Glomerular visceral epithelial cell (primary cell): ENCODE data around the gene ENOX2.
A peak's percentile ranks its signal among the peaks of the same experiment; 100 is the strongest.
"Not testable (repeated sequence)": the region's sequence is repeated elsewhere in the genome, so short reads cannot be mapped to it uniquely, and the experiment has no call there.

Source experiments
- DNase-seq: peaks from one replicate; pipeline ENCODE4 v3.0.0-alpha.2; 2016; ENCODE audit errors: extremely low spot score

Gene ENOX2, protein sequence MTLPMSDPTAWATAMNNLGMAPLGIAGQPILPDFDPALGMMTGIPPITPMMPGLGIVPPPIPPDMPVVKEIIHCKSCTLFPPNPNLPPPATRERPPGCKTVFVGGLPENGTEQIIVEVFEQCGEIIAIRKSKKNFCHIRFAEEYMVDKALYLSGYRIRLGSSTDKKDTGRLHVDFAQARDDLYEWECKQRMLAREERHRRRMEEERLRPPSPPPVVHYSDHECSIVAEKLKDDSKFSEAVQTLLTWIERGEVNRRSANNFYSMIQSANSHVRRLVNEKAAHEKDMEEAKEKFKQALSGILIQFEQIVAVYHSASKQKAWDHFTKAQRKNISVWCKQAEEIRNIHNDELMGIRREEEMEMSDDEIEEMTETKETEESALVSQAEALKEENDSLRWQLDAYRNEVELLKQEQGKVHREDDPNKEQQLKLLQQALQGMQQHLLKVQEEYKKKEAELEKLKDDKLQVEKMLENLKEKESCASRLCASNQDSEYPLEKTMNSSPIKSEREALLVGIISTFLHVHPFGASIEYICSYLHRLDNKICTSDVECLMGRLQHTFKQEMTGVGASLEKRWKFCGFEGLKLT

DNA sequence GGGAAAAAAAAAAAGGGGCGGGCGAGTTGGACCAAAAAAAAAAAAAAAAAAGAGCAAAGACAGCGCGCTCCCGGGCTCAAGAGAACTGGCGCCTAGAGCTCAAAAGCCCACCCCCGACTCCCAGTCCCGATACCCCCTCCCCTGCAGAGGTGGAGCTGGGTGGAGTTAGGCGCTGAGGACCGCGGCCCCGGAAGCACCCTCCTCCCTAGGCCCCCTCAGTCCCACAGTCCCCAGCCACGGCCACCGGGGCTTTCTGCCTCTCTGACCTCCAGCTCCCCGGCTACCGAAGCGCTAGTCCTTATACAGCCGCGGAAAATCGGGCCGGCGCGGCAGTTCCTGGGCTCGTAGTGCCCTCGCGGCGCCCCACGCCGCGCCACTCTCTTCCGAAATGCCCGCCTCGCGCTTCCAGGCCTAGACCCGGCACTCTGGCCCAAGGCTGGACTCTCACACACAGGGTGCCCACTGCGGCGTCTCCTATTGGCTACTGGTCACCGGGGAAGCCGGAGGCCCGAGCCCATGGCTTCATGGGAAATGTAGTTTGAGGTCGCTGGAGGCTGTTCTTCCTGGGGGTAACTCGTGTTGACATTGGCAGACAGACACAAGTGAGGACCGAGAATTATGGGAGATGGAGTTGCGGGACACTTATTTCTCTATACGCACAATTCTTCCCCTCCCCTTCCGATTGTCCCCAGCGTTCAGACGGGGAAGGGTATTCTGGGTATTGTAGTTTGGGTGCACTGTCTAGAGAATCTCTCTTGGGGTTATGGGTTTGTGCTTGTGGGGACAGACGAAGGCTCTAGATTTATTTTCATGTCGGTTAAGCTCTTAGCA is at the start of gene ENOX2:
Gene ENOX2 (minus strand): TSS at position 427 of the 831 bp plus-strand sequence. CDS start 199,993 bp downstream, outside the sequence.
- peak; percentile 94 for DNase-seq

DNA sequence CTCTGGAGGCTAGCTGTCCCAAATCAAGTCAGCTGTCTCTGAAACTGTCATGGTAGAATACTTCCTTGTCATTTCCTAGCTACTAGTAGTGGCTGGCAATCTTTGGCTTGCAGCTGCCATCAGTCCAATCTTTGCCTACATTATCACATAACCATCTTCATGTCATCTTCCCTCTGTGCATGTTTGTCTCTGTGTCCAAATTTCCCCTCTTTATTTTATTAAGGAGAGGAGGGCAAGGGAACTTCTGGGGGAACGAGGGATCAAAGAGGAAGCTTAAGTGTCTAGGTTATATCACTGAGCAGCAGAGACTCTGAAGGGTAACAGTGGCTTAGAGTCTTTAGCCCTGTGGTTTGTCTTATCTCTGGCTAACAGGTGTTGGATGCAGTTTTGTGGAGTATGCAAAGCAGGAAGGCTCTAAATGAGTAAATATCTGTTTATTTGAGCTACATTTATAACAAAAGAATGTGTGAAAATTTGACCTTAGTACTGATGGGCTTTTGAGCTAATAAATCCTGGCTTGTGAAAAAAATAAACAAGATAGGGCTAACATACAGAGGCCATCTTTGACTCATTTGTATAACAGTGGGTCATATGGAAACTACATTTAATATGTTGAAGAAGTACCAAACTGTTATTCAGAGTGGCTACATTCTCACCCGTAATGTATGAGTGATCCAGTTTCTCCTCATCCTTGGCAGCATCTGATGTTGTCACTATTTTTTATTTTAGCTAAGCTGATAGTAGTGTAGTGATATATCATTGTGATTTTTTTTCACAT is 49.4 kb upstream of the ENOX2 start:
- no peak for DNase-seq

DNA sequence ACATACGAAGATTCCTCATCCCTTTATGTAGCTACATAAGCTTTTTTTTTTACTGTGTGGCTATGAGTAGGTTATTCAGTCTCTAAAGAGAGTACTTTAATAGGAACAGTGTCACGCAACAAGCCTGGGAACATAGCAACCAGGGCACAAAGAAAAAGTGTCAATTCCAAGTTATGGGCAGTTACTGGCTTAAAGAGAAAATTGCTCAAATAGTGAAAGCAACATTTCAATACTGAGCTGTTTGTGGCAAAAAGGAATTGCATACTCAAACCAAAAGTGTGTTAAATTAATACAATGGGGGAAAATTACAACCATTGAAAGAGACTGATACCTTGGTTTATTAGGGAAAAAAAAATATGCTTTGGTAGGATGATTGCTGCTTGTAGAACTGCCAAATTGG is 41.2 kb upstream of the ENOX2 start:
- no peak for DNase-seq

DNA sequence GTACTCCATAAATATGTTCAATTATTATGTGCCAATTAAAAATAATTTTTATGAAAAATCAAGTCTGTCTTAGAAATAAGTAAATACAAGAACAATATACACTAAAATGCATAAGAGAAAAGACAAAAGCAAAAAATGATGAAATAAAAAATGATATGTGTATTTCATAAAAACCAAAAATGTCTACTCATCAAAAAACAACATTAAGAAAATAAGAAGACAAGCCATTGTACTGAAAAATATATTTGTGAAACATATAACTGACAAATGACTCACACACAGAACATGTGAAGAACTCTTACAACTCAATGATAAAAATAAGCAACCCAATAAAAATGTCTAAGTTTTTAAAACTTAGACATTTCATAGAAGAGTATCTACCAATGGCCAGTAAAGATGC is 34.1 kb upstream of the ENOX2 start:
- DNase-seq = no peak

DNA sequence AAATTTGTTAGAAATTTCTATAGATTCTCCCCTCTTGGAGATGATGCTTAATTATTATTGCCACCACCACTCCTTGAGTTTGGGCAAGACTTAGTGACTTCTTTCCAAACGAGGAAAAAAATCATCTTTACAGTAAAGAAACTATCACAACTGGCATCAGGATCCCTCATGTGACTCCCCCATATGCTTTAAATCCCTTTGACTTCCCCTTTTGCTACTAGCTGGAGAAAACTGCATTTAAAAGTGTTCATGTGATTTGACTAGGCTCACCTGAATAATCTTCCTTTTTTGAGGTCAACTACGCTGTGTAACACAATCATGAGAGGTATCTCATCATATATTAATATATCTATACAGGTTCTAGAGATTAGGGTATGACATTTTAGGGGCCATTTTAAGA is 30.3 kb upstream of the ENOX2 start:
- no peak for DNase-seq

DNA sequence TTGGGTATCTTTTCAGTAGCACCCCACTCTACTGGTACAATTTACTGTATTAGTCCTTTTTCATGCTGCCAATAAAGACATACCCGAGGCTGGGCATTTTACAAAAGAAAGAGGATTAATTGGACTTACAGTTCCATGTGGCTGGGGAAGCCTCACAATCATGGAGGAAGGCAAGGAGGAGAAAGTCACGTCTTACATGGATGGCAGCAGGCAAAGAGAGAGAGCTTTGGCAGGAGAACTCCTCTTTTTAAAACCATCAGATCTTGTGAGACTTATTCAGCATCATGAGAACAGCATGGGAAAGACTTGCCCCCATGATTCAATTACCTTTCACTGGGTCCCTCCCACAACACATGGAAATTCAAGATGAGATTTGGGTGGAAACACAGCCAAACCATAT is 17.4 kb upstream of the ENOX2 start:
- not testable (repeated sequence) for DNase-seq

DNA sequence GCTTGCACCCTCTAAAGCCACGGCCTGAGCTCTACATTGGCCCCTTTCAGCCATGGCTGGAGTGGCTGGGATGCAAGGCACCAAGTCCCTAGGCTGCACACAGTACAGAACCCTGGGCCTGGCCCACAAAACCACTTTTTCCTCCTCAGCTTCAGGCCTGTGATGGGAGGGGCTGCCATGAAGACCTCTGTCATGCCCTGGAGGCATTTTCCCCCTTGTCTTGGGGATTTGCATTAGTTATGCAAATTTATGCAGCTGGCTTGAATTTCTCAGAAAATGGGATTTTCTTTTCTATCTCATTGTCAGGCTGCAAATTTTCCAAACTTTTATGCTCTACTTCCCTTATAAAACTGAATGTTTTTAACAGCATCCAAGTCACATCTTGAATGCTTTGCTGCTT is 16.7 kb upstream of the ENOX2 start:
- not testable (repeated sequence) for DNase-seq

DNA sequence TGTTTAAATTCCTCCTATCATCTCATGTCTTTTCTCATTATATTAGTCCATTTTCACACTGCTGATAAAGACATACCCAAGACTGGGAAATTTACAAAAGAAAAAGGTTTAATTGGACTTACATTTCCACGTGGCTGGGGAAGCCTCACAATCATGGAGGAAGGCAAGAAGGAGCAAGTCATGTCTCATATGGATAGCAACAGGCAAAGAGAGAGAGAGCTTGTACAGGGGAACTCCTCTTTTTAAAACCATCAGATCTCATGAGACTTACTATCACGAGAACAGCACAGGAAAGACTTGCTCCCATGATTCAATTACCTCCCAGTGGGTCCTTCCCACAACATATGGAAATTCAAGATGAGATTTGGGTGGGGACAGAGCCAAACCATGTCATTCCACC is 15.5 kb upstream of the ENOX2 start:
- DNase-seq = not testable (repeated sequence)

DNA sequence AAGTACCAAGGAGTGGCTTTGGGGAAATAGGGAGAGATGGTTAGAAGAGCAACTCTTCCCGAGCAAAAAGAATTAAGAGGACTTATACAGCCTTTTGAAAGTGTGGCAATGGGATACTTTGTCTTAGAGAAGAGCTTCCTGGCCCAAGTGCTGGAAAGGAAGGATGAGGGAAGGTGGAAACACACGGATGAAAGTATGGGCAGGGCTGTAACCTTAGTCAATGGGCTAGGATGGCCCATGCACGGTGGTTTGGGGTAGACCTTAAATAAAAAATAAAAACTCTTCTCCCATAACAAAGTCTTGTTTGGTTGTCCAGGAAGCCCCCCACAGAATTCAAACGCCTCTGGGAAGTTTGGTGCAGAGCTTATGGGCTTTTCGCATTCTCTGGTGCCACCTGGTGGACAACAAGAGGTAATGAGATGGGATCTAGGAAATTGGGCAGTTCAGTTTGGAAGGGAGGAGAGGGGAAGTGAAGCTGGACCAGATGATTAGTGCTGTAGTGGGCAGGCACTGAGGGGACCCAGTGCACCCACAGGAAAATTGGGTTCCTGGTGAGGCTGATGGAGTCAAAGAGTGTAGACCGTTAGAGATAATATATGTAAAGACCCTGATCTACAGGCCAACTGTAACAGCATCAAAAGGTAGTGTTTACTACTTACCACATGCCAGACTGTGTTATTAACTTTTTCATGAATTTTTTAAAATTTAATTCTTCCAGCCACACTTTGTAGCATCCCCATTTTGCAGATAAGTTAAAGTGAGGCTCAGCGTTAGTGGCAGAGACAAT is 13.8 kb upstream of the ENOX2 start:
- peak; percentile 47 for DNase-seq

DNA sequence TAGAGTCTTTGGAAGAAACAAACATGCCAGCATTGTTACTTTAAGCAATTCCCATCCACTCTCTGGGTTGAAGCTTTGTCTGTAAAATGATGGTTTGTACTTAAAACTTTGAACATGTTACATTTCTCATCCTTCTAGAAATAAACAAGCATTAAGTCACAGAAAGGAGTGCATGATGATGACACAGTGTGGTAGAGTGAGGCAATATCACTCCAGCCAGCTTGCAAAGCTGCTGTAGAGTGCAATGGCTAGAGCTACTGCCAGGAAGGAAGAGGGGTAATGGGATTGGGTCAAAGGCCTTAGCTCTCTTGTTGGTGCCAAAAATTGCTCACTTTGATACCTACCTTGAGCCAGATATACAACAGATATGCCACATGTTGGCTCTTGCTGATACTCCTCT is 12.3 kb upstream of the ENOX2 start:
- no peak for DNase-seq

DNA sequence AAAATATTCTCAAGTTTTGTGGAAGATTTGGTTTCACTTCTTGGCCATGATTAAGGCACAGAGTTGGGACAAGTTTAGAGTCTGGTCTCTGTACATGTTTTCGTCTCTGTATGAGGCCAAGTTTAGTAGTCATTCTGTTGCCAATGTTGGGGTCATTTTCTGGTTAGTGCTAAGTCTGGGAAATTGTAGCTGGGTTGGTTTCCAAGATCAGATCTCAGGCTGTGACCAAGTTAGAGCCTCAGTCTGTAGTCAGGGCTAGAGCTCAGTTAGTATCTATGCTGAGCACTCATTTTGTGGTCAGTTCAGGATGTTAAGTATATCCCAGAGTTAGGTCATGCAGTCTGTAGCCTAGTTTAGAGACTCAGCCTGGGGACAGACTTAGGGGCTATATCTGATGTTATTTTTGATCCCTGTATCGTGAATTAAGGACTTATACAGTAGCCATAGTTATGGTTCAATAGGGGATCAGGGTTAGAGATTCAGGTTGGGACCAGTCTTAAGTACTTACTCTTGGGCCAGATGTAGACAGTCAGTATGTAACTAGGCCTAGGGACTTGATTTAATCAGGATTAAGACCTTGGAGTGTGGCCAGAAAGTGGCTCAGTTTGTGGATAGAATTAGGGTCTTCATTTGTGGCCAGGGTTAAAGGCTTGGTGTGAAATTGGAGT is 6.6 kb upstream of the ENOX2 start:
- DNase-seq = no peak

DNA sequence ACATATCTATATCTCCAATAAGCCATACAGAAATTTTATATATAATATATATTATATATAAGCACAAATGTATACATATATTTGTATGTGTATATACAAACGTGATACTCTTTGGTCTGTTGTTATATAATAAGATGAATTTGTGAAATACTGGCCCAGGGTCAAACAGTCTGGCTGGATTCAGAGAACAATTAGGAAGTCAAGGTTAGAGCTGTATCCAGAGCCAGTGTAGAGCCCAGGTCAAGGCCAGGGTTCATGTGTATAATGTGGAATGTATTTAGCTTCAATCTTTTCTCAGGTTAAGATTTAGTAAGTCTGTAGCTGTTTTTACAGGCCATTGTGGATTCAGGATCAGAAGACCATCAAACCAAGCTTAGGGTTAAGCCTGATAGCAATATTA is 3.8 kb upstream of the ENOX2 start:
- no peak for DNase-seq

DNA sequence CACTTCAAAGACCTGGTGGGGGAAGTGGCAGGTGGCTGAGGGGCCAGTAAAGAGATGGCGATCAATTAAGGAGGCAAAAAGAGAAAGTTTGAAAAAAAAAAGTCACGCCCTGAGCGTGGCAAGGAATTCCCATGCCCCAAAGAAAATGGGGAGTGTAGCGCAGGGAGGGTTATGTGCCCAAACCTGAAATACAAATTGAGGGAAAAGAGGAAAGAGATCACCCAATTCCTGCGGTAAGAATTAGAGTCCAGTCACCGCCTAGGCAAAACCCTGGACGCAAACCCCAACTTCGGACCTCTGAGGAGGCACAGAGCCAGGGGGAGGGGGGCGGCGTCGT is 595 bp downstream of the ENOX2 start:
- no peak for DNase-seq

DNA sequence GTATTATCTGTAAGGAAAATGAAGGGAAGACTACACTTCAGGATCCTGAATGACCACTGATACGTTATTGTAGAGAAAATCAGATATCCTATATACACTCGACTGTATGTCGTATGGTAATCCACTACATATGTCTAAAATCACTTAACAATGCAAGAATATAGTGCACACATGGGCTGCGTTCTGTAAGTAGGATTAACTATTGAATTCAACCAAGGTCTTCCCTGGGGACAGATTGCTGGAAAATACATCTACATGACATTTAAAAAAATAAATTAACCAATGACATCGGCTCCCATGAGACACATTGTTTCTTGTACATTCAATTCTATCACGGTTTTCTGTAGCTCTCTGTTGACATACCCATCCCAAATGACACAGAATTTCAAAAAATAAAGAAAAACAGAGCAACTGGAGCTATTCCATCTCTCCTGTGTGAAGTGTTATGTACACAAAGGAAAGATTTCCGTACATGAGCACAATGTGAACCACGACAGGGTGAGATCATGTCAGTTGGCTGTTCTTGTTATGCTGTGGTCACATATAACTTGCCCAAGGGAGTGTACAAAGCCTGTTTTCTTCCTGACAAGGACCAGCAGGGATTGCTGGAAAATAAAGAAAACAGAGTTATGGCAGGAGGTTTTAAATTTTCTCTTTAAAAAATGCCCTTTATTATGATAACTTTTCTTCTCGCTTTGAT is 6.1 kb downstream of the ENOX2 start:
- DNase-seq = no peak

DNA sequence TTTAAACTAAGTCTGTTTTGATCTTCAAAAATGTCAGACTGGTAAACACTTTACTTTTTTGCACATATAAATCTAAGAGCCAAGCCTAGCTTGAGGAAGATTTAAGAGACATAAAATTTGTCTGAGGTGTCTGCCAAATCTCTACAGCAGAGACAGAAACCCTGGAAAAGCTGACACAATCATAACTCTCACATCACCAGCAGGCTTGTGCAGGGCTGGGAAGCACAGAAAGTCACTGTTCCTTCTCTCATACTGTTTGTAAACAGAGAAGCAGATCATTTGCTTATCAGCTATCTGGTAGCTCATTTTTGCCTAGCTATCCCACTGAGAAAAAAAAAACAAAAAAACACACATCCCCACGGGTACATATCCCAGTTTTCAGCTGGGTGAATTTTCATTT is 7.0 kb downstream of the ENOX2 start:
- DNase-seq = no peak

DNA sequence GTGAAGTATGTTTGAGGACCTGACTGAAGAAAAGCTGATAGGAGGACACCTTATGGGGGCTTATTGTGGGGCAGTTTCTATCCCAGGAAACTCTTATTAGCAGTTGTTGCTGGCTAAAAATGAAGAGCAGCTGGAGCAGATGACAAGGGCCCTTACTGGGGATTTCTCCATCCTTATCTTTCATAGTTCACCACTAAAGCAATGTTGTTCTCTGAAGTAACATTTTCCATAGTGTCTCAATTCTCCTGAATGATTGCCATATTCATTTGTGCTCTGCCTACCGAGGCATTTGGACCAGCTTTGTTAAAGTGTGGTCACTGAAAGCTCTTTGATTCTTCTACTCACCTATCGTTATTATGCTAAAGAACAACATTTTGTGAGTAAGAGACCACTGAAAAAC is 7.7 kb downstream of the ENOX2 start:
- no peak for DNase-seq

DNA sequence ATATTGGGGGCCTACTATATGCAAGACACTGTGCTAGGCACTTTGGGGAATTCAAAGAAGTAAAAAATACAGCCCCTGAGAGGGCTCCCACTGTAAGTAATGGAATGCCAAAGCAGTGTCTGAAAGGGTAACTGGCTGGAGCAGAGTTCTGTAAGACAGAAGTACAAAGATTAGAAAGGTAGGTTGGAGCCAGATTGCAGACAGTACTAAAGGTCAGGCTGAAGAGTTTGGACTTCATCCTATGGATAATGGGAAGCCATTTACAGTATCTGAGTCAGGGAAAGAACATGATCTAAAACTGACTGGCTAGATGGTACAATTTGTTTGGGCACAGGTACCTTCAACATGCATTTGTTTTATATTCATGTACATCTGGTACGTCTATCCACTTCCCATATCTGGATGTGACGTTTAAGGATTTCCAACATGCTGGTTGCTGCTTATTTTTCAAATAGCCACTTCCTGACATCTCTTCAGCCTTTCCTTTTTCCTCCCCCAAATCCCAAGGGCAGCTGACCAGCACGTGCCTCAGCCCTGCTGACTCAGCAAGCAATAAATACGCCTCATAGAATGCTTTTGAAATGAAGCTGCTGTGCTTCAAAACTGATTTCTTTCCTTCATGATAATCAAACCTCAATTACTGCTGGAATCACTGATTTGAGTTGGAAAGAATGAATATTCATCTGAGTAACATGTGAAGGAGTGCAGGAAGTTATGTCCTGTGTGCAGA is 9.5 kb downstream of the ENOX2 start:
- DNase-seq = no peak

DNA sequence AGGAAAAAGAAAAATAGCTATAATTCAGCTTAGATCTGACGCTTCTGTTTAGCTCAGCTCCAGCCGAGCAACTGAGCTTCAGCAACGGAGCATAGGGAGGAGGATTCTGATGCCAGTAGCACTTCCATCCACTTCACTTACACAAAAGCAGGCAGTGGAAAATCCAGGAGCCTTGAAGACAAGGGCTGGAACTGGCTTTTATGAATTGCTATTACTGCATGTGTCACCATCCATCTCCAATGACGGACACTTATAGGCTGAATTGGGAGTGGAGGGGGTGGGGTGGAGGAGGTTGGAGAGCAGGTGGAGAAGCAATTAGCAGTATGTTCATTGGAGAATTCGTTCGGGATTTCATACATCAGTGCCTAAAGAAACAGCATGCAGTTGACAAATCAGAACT is 15.6 kb downstream of the ENOX2 start:
- no peak for DNase-seq

DNA sequence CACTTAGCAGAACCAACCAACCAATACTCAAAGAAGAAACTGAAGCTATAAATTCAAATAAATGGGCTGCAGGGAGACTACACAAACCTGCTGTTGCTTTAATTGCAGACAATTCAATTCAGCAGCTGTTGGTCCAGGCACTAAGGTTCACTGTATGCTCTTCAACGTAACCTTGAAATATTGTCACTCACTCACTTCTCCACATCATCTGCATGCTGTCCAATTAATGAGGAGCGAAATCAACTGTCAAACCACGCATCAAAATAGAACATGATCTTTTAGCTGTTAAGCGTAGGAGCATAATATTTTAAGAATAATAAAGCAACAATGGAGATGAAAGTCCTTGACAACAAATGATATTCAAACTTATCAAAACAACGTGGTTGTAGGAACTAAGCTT is 17.0 kb downstream of the ENOX2 start:
- DNase-seq = no peak
